PC-9 (cell line): Measurements from ENCODE around the gene PARP15. TPM values are rescaled to one million over a fixed set of nuclear protein-coding genes. Genes with fewer than 3 reads are reported as not detected.

ENCODE experiments used
- BruUV-seq: library from RNA; stranded (reverse); fragments of 400-500 nt; replicated peaks from 2 replicates; lab custom pipeline; 2021; lab: Mats Ljungman, UMichigan
- CTCF ChIA-PET: fragments of 300-600 bp; sonication (Branson Sonifier 250); formaldehyde crosslinking; loops from one replicate; lab custom pipeline; 2022; ENCODE audit warnings: antibody characterized with exemption; lab: Charles Lee
- POLR2A ChIA-PET: fragments of 300-600 bp; sonication (Branson Sonifier 250); formaldehyde crosslinking; loops from one replicate; lab custom pipeline; 2022; ENCODE audit warnings: antibody characterized with exemption; ENCODE audit not compliant: unreplicated experiment; lab: Charles Lee
- DNase-seq, 2 experiments: peaks; one replicate each; pipeline versions ENCODE4 v3.0.0 to v3.0.0-alpha.2; 2015 to 2022; ENCODE audit warnings: mixed read lengths in 1 of 2
- H2AFZ ChIP-seq: fragments of 200-600 bp; sonication (generic); 2 replicates; pipeline ENCODE4 v1.8.1; 2017; ENCODE audit warnings: antibody characterized with exemption
- H3F3A ChIP-seq: fragments of 200-600 bp; sonication (generic); 2 replicates; pipeline ENCODE4 v1.8.1; 2017; ENCODE audit warnings: antibody characterized with exemption, mild to moderate bottlenecking, low read depth; ENCODE audit not compliant: insufficient read depth
- H3K27ac ChIP-seq: fragments of 200-600 bp; sonication (generic); 2 replicates; pipeline ENCODE4 v1.6.1; 2016; ENCODE audit warnings: mixed run types
- H3K27me3 ChIP-seq: fragments of 200-600 bp; sonication (generic); 2 replicates; pipeline ENCODE4 v1.6.1; 2016; ENCODE audit warnings: low read depth, mixed run types; ENCODE audit not compliant: insufficient read depth
- H3K36me3 ChIP-seq: fragments of 200-600 bp; sonication (generic); 2 replicates; pipeline ENCODE4 v1.6.1; 2016; ENCODE audit warnings: low read depth, mixed run types
- H3K4me1 ChIP-seq: fragments of 200-600 bp; sonication (generic); replicated peaks from 2 replicates; pipeline ENCODE4 v1.6.1; 2016; ENCODE audit warnings: mixed run types; ENCODE audit not compliant: insufficient read depth
- H3K4me2 ChIP-seq: fragments of 200-600 bp; sonication (generic); 2 replicates; pipeline ENCODE4 v1.6.1; 2017; ENCODE audit warnings: mixed run types
- H3K4me3 ChIP-seq: fragments of 200-600 bp; sonication (generic); 2 replicates; pipeline ENCODE4 v1.6.1; 2016; ENCODE audit warnings: mixed run types
- H3K79me2 ChIP-seq: fragments of 200-600 bp; sonication (generic); 2 replicates; pipeline ENCODE4 v1.6.1; 2017; ENCODE audit warnings: low read depth, mixed run types
- H3K9me2 ChIP-seq: fragments of 200-600 bp; sonication (generic); 2 replicates; pipeline ENCODE4 v1.8.1; 2017; ENCODE audit warnings: mild to moderate bottlenecking; ENCODE audit not compliant: insufficient read depth
- H3K9me3 ChIP-seq: fragments of 200-600 bp; sonication (generic); 2 replicates; pipeline ENCODE4 v1.8.1; 2016; ENCODE audit warnings: low read depth; ENCODE audit not compliant: insufficient read depth
- H4K20me1 ChIP-seq: fragments of 200-600 bp; sonication (generic); 2 replicates; pipeline ENCODE4 v1.8.1; 2017; ENCODE audit not compliant: insufficient read depth
- CTCF ChIP-seq: fragments of 200-600 bp; sonication (generic); conservative IDR thresholded peaks from 2 replicates; pipeline ENCODE4 v1.6.1; 2017; ENCODE audit warnings: mixed run types, antibody characterized with exemption, mild to moderate bottlenecking, moderate library complexity
- EZH2 ChIP-seq: fragments of 200-600 bp; sonication (generic); IDR thresholded peaks from 2 replicates; pipeline ENCODE4 v1.8.0; 2017; ENCODE audit warnings: antibody characterized with exemption, low read depth
- intact Hi-C: fragments of 100-400 bp; cut with micrococcal nuclease; formaldehyde crosslinking; loops from one replicate; pipeline ENCODE4 v1.10.0; 2022; ENCODE audit not compliant: unreplicated experiment
- total RNA-seq: library from RNA; stranded (reverse); gene quantifications from 2 replicates; pipeline ENCODE4 v1.2.3, GENCODE V29; 2021

The PARP15 gene
- total RNA-seq, 1 experiment from 2014 or later = 0.07 TPM

- H3K27ac ChIP-seq = no peak overlapping the region
- no peak overlapping the region for H2AFZ ChIP-seq
- no peak for DNase-seq
- H3K79me2 ChIP-seq = no peaks in the 10 kb centered on the region
- H3K4me1 ChIP-seq = no peaks in the 10 kb centered on the region
- H3F3A ChIP-seq = no peaks in the 10 kb centered on the region
- no peak overlapping the region for H3K4me2 ChIP-seq
- no peaks in the 10 kb centered on the region for H3K9me2 ChIP-seq
- H3K9me3 ChIP-seq = no peaks in the 10 kb centered on the region; the same call in 1 of the 2 replicates
- no peak overlapping the region for H3K4me3 ChIP-seq
- TF ChIP-seq CTCF (no peak), EZH2 (no peak)
- H3K27me3 ChIP-seq = no peaks in the 10 kb centered on the region
- H4K20me1 ChIP-seq = no peaks in the 10 kb centered on the region
- no peaks in the 10 kb centered on the region for H3K36me3 ChIP-seq
- BruUV-seq = no TSS peak
- ChIA-PET POLR2A (no interaction called here), CTCF (no interaction called here)
- intact Hi-C loops = no loop called here
Measured at GRCh38 chr3:122589297-122589696, 11.8 kb downstream of the PARP15 start.

GRCh38 chr3:122590610-122591009 lies 13.2 kb downstream of the PARP15 start:
- DNase-seq = no peak
- TF ChIP-seq CTCF (no peak), EZH2 (no peak)
- H3F3A ChIP-seq = no peaks in the 10 kb centered on the region
- H3K9me3 ChIP-seq = no peaks in the 10 kb centered on the region
- BruUV-seq = no TSS peak
- H3K4me1 ChIP-seq = no peaks in the 10 kb centered on the region
- H3K27me3 ChIP-seq = no peaks in the 10 kb centered on the region
- no peaks in the 10 kb centered on the region for H4K20me1 ChIP-seq
- H3K4me2 ChIP-seq = no peak overlapping the region
- intact Hi-C loops = no loop called here
- no peak overlapping the region for H3K27ac ChIP-seq
- no peak overlapping the region for H2AFZ ChIP-seq
- POLR2A ChIA-PET = no interaction called here
- CTCF ChIA-PET = no interaction called here
- H3K4me3 ChIP-seq = no peak overlapping the region
- H3K9me2 ChIP-seq = no peaks in the 10 kb centered on the region
- H3K79me2 ChIP-seq = no peaks in the 10 kb centered on the region
- no peaks in the 10 kb centered on the region for H3K36me3 ChIP-seq

- H3F3A ChIP-seq = no peaks in the 10 kb centered on the region
- H3K4me2 ChIP-seq = no peak overlapping the region
- CTCF ChIA-PET = no interaction called here
- no peak for DNase-seq
- no peak overlapping the region for H2AFZ ChIP-seq
- no peaks in the 10 kb centered on the region for H3K79me2 ChIP-seq
- no peaks in the 10 kb centered on the region for H3K9me3 ChIP-seq
- no TSS peak for BruUV-seq
- no peak overlapping the region for H3K4me3 ChIP-seq
- H3K27me3 ChIP-seq = no peaks in the 10 kb centered on the region
- intact Hi-C loops = no loop called here
- no peaks in the 10 kb centered on the region for H3K4me1 ChIP-seq
- H4K20me1 ChIP-seq = no peaks in the 10 kb centered on the region
- no peaks in the 10 kb centered on the region for H3K36me3 ChIP-seq
- no peak overlapping the region for H3K27ac ChIP-seq
- TF ChIP-seq EZH2 = no peak
- POLR2A ChIA-PET = no interaction called here
- no peaks in the 10 kb centered on the region for H3K9me2 ChIP-seq
Measured at GRCh38 chr3:122594025-122594424, 16.6 kb downstream of the PARP15 start.

- H3K4me2 ChIP-seq = no peak overlapping the region
- no peaks in the 10 kb centered on the region for H3K27me3 ChIP-seq
- H4K20me1 ChIP-seq = no peaks in the 10 kb centered on the region
- no peaks in the 10 kb centered on the region for H3K9me3 ChIP-seq
- no peaks in the 10 kb centered on the region for H3F3A ChIP-seq
- H2AFZ ChIP-seq = no peak overlapping the region
- intact Hi-C loops = no loop called here
- DNase-seq = no peak
- no peaks in the 10 kb centered on the region for H3K9me2 ChIP-seq
- H3K4me3 ChIP-seq = no peak overlapping the region
- TF ChIP-seq EZH2 (no peak), CTCF (no peak)
- H3K36me3 ChIP-seq = no peaks in the 10 kb centered on the region
- ChIA-PET POLR2A (no interaction called here), CTCF (no interaction called here)
- H3K4me1 ChIP-seq = no peaks in the 10 kb centered on the region
- H3K79me2 ChIP-seq = no peaks in the 10 kb centered on the region
- no TSS peak for BruUV-seq
- no peak overlapping the region for H3K27ac ChIP-seq
Measured at GRCh38 chr3:122598151-122598550, 20.7 kb downstream of the PARP15 start.
